Medulla oblongata (tissue), 1 donor: Measurements from ENCODE around the gene DYNLT4.
"Not testable (repeated sequence)": the region's sequence is repeated elsewhere in the genome, so short reads cannot be mapped to it uniquely, and the experiment has no call there.

Experiments used
- DNase-seq: peaks from one replicate; pipeline ENCODE4 v3.0.0-alpha.2; 2015; ENCODE audit errors: extremely low spot score

Gene DYNLT4

GRCh38 chr1:44808938-44809917, 2.1 kb upstream of the DYNLT4 start:
- peak; percentile 65 for DNase-seq

- DNase-seq, result peak; percentile 87
Measured at GRCh38 chr1:44808063-44808937, 1.1 kb upstream of the DYNLT4 start, which contains the start of gene BTBD19. Gene BTBD19 (plus strand): TSS chr1:44808523. CDS start chr1:44808821, 298 bp downstream.

DNA sequence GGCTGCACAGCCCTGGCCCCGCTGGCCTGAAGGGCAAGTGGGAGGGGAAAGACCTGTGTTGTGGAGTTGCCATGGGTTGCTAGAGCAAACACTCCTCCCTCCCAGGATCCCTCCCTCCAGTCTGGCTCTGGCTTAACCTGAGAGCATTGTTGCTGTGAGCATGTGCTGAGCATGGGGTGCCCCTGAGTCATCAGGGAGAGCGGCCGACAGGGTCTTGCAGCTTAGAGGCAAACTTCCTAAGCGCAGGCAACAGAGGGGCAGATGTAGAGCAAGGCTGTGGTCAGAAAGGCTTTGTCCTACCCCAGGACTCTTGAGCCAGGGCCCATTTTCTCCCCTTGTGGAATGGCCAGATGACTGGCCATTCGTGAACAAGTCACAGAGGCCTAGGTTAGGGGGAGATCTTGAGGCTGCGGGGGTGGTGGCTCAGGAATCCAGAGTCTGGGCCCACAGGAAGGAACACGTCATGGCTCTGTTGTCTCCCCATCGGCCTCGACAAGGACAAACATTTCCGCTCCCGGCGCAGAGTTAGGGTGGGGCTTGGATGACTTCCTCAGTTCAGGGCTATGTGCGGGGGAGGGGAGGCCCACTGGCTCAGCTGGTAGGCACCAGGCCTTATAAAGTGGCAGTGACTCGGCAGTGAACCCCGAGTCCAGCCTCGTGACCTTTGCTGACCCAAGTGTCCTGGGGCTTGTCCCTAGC, 362 bp upstream of the DYNLT4 start:
- peak; percentile 93 for DNase-seq

DNA sequence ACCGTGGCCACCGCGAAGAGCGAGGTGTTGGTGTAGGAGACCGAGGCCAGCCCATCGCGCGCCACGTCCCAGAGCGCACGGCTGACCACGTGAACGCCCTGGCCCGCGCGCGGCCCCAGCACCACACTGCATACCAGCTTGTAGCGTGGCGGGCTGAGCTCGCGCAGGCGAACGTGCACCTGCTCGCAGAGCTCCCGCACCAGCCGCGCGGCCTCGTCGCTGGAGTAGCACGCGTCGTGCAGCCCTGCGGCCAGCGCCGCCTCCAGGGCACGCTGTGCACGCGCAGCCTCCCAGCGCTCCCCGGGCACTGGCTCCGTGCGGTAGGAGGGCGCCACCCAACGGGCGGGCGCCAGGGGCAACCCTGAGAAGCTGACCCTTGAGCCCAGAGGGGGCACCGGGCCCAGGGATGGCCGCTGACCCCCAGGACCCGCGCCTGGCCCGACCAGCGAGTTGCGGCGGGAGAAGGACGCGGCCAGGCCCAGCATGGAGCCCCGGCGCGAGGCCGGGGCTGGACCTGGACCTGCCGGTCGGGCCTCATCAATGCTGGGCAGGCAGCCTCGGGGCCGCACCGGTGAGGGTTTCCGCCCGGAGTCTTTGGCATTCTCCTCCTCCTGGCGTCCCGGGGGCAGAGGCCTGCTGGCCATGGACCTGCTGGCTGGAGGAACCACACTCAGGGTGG, 987 bp downstream of the DYNLT4 start:
- DNase-seq, result no peak

DNA sequence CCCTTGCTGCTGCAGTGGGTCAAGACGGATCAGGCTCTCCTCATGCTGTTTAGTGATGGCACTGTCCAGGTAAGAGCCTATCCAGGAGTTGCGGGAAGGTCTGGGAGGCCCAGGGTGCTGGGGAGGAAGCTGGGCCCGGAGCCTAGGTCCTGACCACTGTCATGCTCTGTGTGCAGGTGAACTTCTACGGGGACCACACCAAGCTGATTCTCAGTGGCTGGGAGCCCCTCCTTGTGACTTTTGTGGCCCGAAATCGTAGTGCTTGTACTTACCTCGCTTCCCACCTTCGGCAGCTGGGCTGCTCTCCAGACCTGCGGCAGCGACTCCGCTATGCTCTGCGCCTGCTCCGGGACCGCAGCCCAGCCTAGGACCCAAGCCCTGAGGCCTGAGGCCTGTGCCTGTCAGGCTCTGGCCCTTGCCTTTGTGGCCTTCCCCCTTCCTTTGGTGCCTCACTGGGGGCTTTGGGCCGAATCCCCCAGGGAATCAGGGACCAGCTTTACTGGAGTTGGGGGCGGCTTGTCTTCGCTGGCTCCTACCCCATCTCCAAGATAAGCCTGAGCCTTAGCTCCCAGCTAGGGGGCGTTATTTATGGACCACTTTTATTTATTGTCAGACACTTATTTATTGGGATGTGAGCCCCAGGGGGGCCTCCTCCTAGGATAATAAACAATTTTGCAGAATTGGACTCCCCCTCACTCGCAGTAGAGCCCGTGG, 1.7 kb downstream of the DYNLT4 start:
- DNase-seq, result no peak

GRCh38 chr1:44803312-44804095, 3.6 kb downstream of the DYNLT4 start:
- DNase-seq, result no peak

DNA sequence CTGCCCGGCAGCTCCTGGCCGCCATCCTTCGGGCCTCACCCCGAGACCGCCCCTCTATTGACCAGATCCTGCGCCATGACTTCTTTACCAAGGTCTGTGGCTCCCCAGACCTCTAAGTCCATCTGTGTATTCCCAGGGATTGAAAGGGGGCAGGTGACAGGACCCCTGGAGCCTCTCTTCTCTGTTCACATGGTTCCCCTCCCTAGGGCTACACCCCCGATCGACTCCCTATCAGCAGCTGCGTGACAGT, 4.2 kb downstream of the DYNLT4 start:
- no peak for DNase-seq

DNA sequence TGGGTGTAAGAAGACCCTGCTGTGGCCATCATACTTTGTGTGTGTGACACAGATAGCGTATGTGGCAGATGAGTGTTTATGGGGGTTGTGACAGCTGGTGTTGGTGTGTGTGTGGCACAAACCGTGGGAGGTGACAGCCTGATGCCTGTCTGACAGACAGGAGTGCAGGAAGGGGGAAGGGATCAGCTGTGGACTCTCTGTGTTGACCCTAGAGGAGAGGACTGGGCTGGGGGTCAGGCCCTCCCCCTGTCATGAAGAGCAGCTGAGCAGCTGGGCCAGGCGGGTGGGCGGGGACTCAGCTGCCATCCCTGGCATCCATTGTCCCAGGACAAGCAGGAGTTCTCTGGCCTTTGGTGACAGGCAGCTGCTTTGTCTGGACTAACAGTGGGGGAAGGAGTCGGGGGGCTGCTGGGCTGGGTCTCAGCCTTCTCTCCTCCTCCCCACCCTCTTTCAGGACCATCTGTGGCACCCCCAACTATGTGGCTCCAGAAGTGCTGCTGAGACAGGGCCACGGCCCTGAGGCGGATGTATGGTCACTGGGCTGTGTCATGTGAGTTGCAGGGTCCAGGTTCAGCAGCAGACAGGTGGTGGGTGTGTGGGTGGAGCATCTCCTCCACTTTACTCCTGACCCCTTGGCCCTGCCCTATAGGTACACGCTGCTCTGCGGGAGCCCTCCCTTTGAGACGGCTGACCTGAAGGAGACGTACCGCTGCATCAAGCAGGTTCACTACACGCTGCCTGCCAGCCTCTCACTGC, 4.7 kb downstream of the DYNLT4 start:
- peak; percentile 61 for DNase-seq

DNA sequence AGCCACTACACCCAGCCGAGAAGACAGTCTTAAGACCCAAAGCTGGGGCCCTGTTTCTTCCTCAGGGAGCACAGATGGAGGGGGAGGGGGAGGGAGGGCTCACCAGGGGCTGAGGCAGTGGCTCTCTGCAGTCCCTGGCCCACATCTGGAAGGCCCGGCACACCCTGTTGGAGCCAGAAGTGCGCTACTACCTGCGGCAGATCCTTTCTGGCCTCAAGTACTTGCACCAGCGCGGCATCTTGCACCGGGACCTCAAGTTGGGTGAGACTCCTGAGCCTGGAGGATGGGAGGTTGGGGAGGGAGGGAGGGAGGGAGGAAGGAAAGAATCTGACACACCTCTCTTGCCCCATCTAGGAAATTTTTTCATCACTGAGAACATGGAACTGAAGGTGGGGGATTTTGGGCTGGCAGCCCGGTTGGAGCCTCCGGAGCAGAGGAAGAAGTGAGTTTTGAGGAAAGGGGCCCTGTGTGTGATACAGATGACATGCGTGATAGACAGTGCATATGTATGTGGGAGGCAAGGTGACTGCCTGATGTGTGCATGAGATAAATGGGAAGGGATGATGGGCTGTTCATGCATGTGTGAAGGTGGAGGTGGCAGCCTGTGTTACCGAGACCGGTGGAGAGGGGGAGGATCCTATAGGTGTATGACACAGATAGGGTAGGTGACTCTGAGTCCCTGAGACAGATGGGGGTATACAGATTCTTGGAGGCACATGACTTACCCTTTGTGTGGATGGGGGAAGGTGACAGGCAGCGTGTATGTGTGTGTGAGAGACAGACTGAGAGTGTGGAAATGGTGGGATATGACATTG, 5.5 kb downstream of the DYNLT4 start:
- no peak for DNase-seq

GRCh38 chr1:44799770-44800584, 7.2 kb downstream of the DYNLT4 start, which contains the start of gene PLK3:
Gene PLK3 (plus strand): TSS chr1:44800377. CDS start chr1:44800464, 87 bp downstream.
- DNase-seq, result peak; percentile 99

GRCh38 chr1:44798481-44799365, 8.4 kb downstream of the DYNLT4 start:
- DNase-seq, result no peak

GRCh38 chr1:44797886-44798285, 9.3 kb downstream of the DYNLT4 start:
- not testable (repeated sequence) for DNase-seq

DNA sequence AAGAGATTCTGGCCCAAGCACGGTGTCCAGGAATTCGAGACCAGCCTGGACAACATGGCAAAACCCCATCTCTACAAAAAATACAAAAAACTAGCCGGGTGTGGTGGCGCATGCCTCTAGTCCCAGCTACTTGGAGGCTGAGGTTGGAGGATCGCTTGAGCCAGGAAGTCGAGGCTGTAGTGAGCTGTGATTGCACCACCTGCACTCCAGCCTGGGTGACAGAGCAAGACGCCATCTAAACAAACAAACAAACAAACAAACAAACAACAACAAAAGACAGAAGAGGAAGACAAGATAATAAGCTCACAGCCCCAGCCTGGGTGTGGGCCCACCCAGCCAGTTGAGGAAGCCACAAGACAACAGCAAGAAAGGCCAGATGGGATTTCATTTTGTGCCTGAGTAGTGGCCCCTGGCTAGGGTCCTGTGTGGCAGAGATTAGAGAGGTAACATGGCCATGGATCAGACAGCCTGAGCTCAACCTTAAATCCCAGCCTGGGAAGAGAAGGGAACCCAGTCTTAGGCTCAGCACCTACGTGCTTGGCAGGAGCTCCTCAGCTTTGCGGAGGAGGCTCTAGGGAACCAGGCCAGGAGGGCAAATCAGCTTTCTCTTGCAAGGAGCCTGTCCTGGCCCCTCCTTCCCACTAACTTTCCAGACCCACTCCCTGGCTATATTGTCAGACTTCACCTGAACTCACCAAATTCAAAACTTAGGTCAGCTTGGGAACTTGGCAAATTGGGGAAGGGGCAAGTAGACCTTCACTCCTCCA, 14.2 kb downstream of the DYNLT4 start:
- DNase-seq, result no peak

DNA sequence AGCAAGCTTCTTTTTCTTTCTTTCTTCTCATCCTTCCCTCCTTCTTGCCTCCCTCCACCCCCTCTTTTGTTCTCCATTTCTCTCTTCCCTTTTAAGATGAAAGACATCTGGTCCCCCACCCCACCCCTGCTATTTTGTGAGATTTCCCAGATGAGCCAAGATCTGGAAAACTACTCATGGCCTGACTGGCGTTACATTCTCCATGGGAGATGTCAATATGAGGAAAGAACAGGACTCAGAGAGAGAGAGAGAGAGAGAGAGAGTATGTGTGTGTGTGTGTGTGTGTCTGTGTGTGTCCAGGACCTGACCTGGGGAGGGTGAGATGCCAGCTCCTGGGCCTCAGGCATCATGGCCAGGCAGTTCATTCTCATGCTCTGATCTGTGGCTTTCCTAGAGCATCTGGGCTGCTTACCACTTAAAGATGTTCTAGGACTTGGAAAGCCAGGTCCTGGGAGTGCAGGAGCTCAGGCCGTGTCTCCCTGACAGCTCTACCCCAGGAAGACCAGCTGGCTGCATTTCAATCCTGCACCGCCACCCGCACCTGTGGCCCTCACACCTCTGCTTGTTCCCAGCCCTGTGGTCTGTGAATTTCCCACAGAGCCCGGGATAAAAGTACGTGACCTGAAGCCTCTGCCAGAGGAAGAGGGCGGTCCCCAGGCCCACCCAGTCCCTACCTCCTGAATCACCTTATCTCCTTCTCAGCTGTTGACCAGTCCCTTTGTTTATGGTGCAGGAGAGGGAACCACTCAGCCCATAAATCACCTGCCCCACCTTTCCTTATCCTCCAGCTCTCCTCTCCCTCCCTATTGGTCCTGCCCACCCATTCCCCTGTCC, 16.0 kb downstream of the DYNLT4 start:
- no peak for DNase-seq
